ENCODE results near the gene HAVCR1.
"Not testable (repeated sequence)": the region's sequence is repeated elsewhere in the genome, so short reads cannot be mapped to it uniquely, and the experiment has no call there.

HAVCR1 gene

GRCh38 chr5:157059093-157059539, at the start of gene HAVCR1:
TSS of gene HAVCR1 (minus strand) at chr5:157059116. CDS start at chr5:157057943, 1,173 bp downstream.
- DNase-seq: no peak

- DNase-seq: no peak
These were observed 48.6 kb upstream of the HAVCR1 start for GRCh38 chr5:157107508-157107907.

DNA sequence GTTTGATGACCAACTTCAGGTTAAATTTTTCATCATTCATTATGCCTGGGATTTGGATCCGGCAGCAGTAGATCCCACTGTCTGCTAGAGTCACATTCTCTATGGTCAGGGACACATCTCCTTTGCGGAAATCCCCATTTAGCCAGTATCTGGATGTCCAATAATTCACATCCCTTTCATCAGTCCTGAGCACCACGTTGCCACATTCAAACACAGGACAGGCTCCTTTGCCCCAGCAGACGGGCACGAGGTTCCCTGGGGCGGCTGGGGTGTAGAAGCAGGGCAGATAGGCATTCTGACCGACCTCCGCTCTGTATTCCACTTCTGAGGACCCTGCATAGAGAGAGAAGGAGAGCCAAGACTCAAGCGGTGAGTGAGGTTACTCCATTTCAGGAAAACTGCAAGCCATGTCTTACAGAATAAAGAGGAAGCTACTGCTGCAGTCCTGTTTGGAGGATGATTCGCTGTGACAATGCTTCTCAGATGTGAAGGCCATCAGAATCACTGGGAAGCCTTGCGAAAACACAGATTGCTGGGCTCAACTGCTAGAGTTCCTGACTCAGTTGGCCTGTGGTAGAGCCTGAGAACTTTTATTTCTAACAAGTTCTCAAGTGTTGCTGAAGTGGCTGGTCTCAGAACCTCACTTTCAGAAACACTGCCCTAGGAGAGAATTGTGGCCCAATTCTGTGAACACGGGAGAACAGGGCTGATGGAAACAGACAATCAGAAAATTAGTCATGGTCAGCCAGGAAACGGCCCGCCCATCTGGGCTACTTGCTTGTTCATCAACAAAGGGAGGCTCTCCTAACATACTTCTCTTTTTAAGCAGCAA, 47.9 kb upstream of the HAVCR1 start:
- DNase-seq: no peak

- DNase-seq: no peak
These were observed 41.3 kb upstream of the HAVCR1 start for GRCh38 chr5:157100140-157100679.

DNA sequence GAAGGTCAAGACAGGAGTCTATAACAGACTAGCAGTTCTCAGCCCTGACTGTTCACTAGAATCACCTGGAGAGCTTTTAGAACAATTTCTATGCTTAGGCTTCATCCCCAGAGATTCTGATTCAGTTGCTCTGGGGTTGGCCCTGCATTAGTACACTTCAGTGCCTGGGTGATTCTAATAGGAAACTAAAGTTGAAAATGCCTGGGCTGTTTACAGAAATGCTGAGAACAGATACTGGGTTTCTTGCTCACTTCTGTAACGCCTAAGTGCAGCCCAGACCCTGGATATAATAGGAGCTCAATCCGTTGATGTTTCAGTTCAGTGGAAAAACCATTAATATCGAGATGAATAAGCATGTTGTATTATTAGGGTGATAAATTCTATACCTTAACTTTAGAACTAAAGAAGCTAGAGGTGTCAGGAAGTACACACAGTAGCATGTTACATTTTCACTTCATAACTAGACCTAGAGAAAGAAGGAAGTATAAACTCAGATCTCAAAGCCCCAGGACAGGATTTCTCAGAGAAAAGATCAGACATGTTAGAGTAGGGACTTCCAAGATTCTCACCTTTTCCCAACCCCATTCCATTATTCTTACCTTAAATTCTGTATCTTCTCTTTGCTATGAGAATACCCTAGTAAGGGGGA, 29.6 kb upstream of the HAVCR1 start:
- DNase-seq: no peak

DNA sequence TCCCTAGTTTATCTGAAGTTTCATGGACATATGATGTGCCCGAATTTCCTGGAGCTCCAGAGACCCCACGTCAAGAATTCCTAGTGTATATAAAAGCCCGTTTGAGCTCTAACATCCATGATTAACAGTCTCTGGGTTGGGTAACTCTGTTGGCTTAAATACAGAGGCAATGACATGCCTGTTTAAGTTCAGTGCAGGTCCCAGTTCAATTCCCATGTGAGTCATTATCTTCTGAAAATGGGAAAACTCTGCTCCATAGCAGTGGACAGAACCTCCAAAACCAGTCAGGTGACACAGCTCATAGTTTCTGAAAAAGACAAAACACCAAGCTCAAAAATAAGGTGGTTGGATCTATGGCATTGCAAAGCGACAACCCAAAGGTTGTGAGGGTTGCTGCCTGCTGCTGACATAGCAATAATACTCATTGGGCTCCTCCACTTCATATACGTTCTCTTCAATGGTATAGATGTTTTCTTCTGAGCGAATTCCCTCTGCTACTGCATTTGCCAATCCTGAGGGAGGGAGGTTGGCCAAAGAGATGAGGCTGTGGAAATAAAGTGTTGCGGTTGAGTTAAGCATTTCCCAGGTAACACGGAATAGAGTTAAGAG, 27.9 kb upstream of the HAVCR1 start:
- no peak for DNase-seq

GRCh38 chr5:157085930-157086329, 27.0 kb upstream of the HAVCR1 start:
- DNase-seq: no peak

DNA sequence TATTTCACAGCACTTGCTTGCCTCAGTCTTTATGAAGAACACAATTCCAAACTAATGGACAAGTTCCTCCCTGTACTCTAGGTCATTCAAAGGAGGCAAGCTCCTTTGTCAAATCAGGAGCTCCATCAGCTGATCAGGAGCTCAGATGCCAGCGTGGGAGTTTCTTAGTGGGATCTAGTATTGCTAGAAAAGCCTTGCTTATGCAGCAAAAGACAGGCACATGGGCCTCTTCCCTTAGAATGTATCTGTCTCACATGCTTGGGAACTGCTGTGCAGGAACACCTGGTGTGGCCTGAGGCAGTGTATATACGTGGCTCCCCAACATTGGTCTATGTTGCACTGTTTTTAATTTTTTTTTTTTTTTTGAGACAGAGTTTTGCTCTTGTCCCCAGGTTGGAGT, 21.4 kb upstream of the HAVCR1 start:
- no peak for DNase-seq

DNA sequence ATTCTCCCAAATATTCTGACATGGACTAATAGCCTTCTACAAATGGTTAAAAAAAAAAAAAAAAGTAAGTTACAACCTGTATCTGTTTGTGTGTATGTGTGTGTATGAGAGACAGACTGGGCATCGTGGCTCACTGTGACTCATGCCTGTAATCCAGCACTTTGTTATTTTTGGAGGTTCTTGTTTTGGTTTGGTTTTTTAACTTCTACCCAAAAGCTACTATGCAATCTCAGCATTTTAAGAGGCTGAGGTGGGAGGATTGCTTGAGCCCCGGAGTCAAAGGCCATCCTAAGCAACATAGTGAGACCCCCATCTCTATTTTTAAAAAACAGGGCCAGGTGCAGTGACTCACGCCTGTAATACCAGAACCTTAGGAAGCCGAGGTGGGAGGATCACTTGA, 17.6 kb upstream of the HAVCR1 start:
- no peak for DNase-seq

DNA sequence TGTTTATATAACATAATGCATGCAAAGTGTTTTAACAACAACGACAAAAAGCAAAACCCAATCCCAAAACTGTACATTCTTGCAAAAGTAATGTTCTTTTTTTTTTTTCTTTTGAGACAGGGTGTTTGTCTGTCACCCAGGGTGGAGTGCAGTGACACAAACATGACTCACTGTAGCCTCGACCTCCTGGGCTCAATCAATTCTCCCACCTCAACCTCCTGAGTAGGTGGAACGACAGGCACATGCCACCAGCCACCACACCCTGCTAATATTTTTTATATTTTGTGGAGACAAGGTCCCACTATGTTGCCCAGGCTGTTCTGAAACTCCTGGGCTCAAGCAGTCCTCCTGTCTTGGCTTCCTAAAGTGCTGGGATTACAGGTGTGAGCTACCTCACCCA, 13.6 kb upstream of the HAVCR1 start:
- no peak for DNase-seq

DNA sequence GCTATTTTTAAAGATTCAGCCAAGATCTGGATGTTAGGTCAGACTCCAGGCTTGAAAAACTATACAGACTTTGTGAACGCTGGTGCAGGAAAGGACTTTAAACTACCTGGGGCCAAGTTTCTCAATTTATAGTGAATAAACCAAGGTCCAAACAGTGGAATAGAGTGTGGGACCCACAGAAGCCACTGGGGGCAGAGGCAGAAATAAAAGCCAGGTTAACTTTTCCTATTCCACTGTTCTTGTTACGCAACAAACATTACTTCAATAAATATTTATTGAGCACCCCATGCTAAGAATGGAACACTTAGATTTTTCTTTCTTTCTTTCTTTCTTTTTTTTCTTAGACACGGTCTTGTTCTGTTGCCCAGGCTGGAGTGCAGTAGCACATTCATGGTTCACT, 11.0 kb upstream of the HAVCR1 start:
- DNase-seq: no peak

GRCh38 chr5:157068785-157069184, 9.9 kb upstream of the HAVCR1 start:
- DNase-seq: no peak

GRCh38 chr5:157068339-157068738, 9.4 kb upstream of the HAVCR1 start:
- no peak for DNase-seq

DNA sequence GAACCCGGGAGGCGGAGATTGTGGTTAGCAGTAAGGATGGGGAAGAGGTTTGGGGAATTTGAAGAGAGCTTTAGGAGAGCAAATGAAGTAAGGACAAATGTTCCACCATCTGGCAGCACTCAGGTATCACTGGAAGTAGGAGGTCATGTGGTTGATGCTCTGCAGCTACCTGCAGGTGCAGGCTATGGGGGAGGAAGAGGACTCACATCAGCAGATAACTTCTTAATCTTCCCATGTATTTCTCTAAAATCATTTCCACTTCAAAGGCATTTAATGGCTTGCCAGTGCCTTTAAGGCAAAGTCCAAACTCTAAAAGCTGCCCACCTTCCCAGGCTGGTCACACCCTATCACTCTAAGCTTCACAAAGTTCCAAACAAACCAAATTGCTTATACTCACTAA, 8.1 kb upstream of the HAVCR1 start:
- DNase-seq: no peak

- no peak for DNase-seq
These were observed 7.2 kb upstream of the HAVCR1 start for GRCh38 chr5:157066080-157066479.

GRCh38 chr5:157063776-157064430, 5.0 kb upstream of the HAVCR1 start:
- no peak for DNase-seq

GRCh38 chr5:157059891-157060290, 975 bp upstream of the HAVCR1 start:
- no peak for DNase-seq

- DNase-seq: no peak
These were observed 1.2 kb downstream of the HAVCR1 start for GRCh38 chr5:157057459-157058370.

GRCh38 chr5:157056848-157057247, 2.1 kb downstream of the HAVCR1 start:
- not testable (repeated sequence) for DNase-seq

- no peak for DNase-seq
These were observed 7.2 kb downstream of the HAVCR1 start for GRCh38 chr5:157051604-157052245.

GRCh38 chr5:157050050-157050449, 8.9 kb downstream of the HAVCR1 start:
- no peak for DNase-seq

Measured in T1000 (cell line).